ENCODE measurements around the gene TP53TG3F. TPM values are rescaled to one million over a fixed set of nuclear protein-coding genes. Genes with fewer than 3 reads are reported as not detected.
"Not testable (repeated sequence)": the region's sequence is repeated elsewhere in the genome, so short reads cannot be mapped to it uniquely, and the experiment has no call there.

Gene TP53TG3F, protein sequence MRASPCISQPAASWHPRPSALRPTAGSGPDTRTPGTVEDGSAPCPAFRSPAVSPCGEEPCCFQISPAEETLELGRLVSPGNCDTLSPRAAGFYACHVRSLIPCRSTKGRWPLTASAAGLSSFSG
- not detected for total RNA-seq
- polyA plus RNA-seq (2013, experiment 1 of 2), result not detected
- not detected for polyA plus RNA-seq (2013, experiment 2 of 2)
- long read RNA-seq, experiment 1, result 0 reads
- long read RNA-seq, experiment 2, result 0 reads
- long read RNA-seq, experiment 3, result 0 reads
- long read RNA-seq, experiment 4, result 0 reads

DNA sequence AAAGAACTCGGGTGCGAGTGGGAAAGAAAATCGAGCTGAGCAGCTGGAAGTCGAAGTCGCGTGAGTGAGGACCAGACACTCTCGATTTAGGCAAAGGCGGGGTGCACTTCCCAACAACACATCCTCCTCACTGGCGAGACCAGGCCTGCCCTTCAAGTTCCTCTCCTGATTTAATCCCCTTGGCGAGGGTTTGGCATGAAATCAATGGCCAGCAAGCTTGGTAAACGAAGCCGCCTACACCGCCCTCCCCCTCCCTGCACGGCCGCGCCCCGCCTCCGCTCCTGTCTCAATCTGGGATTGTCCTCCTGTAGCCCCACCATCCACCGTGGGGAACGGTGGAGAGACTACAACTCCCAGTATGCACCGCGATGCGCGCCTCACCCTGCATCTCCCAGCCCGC, at the start of gene TP53TG3F:
Gene TP53TG3F (plus strand): TSS at position 301 of the 400 bp plus-strand sequence. CDS start 68 bp downstream, at position 369.
- not testable (repeated sequence) for H3K27ac ChIP-seq (ENCODE audit: low read depth, low read length); H3K27ac Mint-ChIP-seq; H3K9ac ChIP-seq (ENCODE audit: extremely low read depth, low read length, poor library complexity, severe bottlenecking); H3K4me1 ChIP-seq (ENCODE audit: control insufficient read depth, insufficient read depth, low read length); H3K9me3 Mint-ChIP-seq; H3K9me3 ChIP-seq (ENCODE audit: control insufficient read depth, low read length); H3K36me3 ChIP-seq (ENCODE audit: control insufficient read depth, insufficient read depth, low read length); H3K4me1 Mint-ChIP-seq; H3K4me3 Mint-ChIP-seq; H3K4me3 ChIP-seq (ENCODE audit: low read length); DNase-seq; H3K27me3 ChIP-seq (ENCODE audit: control insufficient read depth, insufficient read depth, low read length, poor library complexity, severe bottlenecking); H3K36me3 Mint-ChIP-seq (ENCODE audit: low read depth); H3K27me3 Mint-ChIP-seq (ENCODE audit: insufficient read depth)
- WGBS, 2 experiments (ENCODE audit: insufficient coverage in 1 of 2, insufficient read length in 1 of 2), result no CpG with 5 or more reads among the region's 25 CpGs

DNA sequence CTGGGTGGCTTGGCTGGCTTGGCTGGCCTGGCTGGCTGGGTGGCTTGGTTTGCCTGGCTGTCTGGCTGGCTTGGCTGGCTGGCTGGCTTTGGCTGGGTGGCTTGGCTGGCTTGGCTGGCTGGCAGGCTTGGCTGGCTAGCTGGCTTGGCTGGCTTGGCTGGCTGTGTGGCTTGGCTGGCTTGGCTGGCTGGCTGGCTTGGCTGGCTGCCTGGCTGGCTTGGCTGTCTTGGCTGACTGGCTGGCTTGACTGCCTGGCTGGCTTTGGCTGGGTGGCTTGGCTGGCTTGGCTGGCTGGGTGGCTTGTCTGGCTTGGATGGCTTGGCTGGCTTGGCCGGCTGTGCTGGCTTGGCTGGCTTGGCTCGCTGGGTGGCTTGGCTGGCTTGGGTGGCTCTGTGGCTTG, 32.2 kb downstream of the TP53TG3F start:
- not testable (repeated sequence) for H3K36me3 Mint-ChIP-seq (ENCODE audit: low read depth); H3K4me3 Mint-ChIP-seq; H3K4me1 Mint-ChIP-seq; H3K4me1 ChIP-seq (ENCODE audit: control insufficient read depth, insufficient read depth, low read length); H3K4me3 ChIP-seq (ENCODE audit: low read length); H3K9ac ChIP-seq (ENCODE audit: extremely low read depth, low read length, poor library complexity, severe bottlenecking); DNase-seq; H3K27ac Mint-ChIP-seq; H3K36me3 ChIP-seq (ENCODE audit: control insufficient read depth, insufficient read depth, low read length); H3K27me3 Mint-ChIP-seq (ENCODE audit: insufficient read depth); H3K9me3 Mint-ChIP-seq; H3K27me3 ChIP-seq (ENCODE audit: control insufficient read depth, insufficient read depth, low read length, poor library complexity, severe bottlenecking); H3K9me3 ChIP-seq (ENCODE audit: control insufficient read depth, low read length); H3K27ac ChIP-seq (ENCODE audit: low read depth, low read length)
- no CpG with 5 or more reads among the region's 2 CpGs for WGBS, 2 experiments (ENCODE audit: insufficient coverage in 1 of 2, insufficient read length in 1 of 2)

GRCh38 chr16:33507231-33507630, 47.8 kb downstream of the TP53TG3F start:
- H3K4me1 ChIP-seq (ENCODE audit: control insufficient read depth, insufficient read depth, low read length); H3K9me3 ChIP-seq (ENCODE audit: control insufficient read depth, low read length); H3K9ac ChIP-seq (ENCODE audit: extremely low read depth, low read length, poor library complexity, severe bottlenecking); H3K27me3 Mint-ChIP-seq (ENCODE audit: insufficient read depth); H3K4me3 ChIP-seq (ENCODE audit: low read length); H3K4me3 Mint-ChIP-seq; H3K36me3 ChIP-seq (ENCODE audit: control insufficient read depth, insufficient read depth, low read length); H3K27ac Mint-ChIP-seq; DNase-seq; H3K27ac ChIP-seq (ENCODE audit: low read depth, low read length); H3K36me3 Mint-ChIP-seq (ENCODE audit: low read depth); H3K27me3 ChIP-seq (ENCODE audit: control insufficient read depth, insufficient read depth, low read length, poor library complexity, severe bottlenecking); H3K9me3 Mint-ChIP-seq; H3K4me1 Mint-ChIP-seq: not testable (repeated sequence)
- 83% methylated on average over 2 of the region's 4 CpGs; no CpG with 5 or more reads in 1 of the 2 experiments for WGBS, 2 experiments (ENCODE audit: insufficient coverage in 1 of 2, insufficient read length in 1 of 2)

DNA sequence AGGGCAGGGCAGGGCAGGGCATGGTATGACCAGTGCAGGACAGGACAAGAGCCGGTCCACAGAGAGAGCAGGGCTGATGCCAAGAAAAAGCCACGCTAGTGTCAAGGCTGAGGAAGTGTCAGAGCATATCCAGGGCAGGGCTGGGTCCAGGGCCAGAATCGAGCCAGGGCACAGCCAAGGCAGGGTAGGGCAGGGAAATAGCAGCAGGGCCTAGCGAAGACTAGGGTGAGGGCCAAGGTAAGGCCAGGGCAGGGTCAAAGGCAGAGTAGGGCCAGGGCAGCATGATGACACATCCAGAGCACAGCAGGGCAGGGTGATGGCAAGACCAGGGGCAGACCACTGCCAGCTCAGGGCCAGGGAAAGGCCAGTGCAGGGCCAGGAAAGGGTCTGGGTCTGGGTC, 49.7 kb downstream of the TP53TG3F start:
- not testable (repeated sequence) for H3K9ac ChIP-seq (ENCODE audit: extremely low read depth, low read length, poor library complexity, severe bottlenecking); H3K4me3 ChIP-seq (ENCODE audit: low read length); H3K27me3 ChIP-seq (ENCODE audit: control insufficient read depth, insufficient read depth, low read length, poor library complexity, severe bottlenecking); H3K36me3 ChIP-seq (ENCODE audit: control insufficient read depth, insufficient read depth, low read length); H3K9me3 Mint-ChIP-seq; H3K27me3 Mint-ChIP-seq (ENCODE audit: insufficient read depth); H3K36me3 Mint-ChIP-seq (ENCODE audit: low read depth); H3K27ac Mint-ChIP-seq; DNase-seq; H3K4me1 Mint-ChIP-seq; H3K27ac ChIP-seq (ENCODE audit: low read depth, low read length); H3K4me1 ChIP-seq (ENCODE audit: control insufficient read depth, insufficient read depth, low read length); H3K4me3 Mint-ChIP-seq; H3K9me3 ChIP-seq (ENCODE audit: control insufficient read depth, low read length)
- no CpG with 5 or more reads among the region's 4 CpGs for WGBS, 2 experiments (ENCODE audit: insufficient coverage in 1 of 2, insufficient read length in 1 of 2)

GRCh38 chr16:33509906-33510305, 50.5 kb downstream of the TP53TG3F start:
- not testable (repeated sequence) for H3K27ac ChIP-seq (ENCODE audit: low read depth, low read length); H3K27me3 ChIP-seq (ENCODE audit: control insufficient read depth, insufficient read depth, low read length, poor library complexity, severe bottlenecking); H3K9me3 Mint-ChIP-seq; H3K27me3 Mint-ChIP-seq (ENCODE audit: insufficient read depth); H3K36me3 ChIP-seq (ENCODE audit: control insufficient read depth, insufficient read depth, low read length); H3K9ac ChIP-seq (ENCODE audit: extremely low read depth, low read length, poor library complexity, severe bottlenecking); H3K4me3 ChIP-seq (ENCODE audit: low read length); H3K9me3 ChIP-seq (ENCODE audit: control insufficient read depth, low read length); H3K4me1 ChIP-seq (ENCODE audit: control insufficient read depth, insufficient read depth, low read length); H3K4me3 Mint-ChIP-seq; DNase-seq; H3K27ac Mint-ChIP-seq; H3K4me1 Mint-ChIP-seq; H3K36me3 Mint-ChIP-seq (ENCODE audit: low read depth)
- WGBS, 2 experiments (ENCODE audit: insufficient coverage in 1 of 2, insufficient read length in 1 of 2), result 72% methylated on average over 2 of the region's 10 CpGs; no CpG with 5 or more reads in 1 of the 2 experiments

Other genes starting within 250 kb of the TP53TG3F start
- gene TP53TG3E, start 155.3 kb upstream of the TP53TG3F start, total RNA-seq, result not detected
- not detected for gene TP53TG3B, start 98.8 kb upstream of the TP53TG3F start, total RNA-seq

All from endodermal cell (in vitro differentiated cells).